GM23338 (cell line): ENCODE data around the gene PARVB. TPM values are rescaled to one million over a fixed set of nuclear protein-coding genes. Genes with fewer than 3 reads are reported as not detected.

Source experiments
- ATAC-seq: fragments of 200-7000 bp; cut with Tn5 transposase; 3 replicates; pipeline ENCODE4 v1.9.1; 2020
- DNase-seq: peaks from one replicate; pipeline ENCODE4 v3.0.0-alpha.2; 2015; ENCODE audit warnings: low spot score
- H2AFZ ChIP-seq: fragments of 200-600 bp; sonication (generic); 2 replicates; pipeline ENCODE4 v1.8.0; 2016; ENCODE audit warnings: antibody characterized with exemption, mild to moderate bottlenecking, moderate library complexity
- H3F3A ChIP-seq: fragments of 200-600 bp; sonication (generic); replicated peaks from 2 replicates; pipeline ENCODE4 v1.8.0; 2017; ENCODE audit warnings: antibody characterized with exemption, mixed run types, low read depth
- H3K27ac ChIP-seq: fragments of 200-600 bp; sonication (generic); 2 replicates; pipeline ENCODE4 v1.6.1; 2016; ENCODE audit warnings: low read depth
- H3K27me3 ChIP-seq: fragments of 200-600 bp; sonication (generic); 2 replicates; pipeline ENCODE4 v1.8.0; 2016; ENCODE audit warnings: mild to moderate bottlenecking, mixed run types, moderate library complexity; ENCODE audit not compliant: insufficient read depth
- H3K36me3 ChIP-seq: fragments of 200-600 bp; sonication (generic); 2 replicates; pipeline ENCODE4 v1.8.0; 2016; ENCODE audit warnings: mild to moderate bottlenecking; ENCODE audit not compliant: insufficient read depth
- H3K4me1 ChIP-seq: fragments of 200-600 bp; sonication (generic); 2 replicates; pipeline ENCODE4 v1.8.0; 2016; ENCODE audit warnings: mild to moderate bottlenecking, moderate library complexity; ENCODE audit not compliant: insufficient read depth
- H3K4me2 ChIP-seq: fragments of 200-600 bp; sonication (generic); 2 replicates; pipeline ENCODE4 v1.7.1; 2017; ENCODE audit warnings: mixed run types
- H3K4me3 ChIP-seq: fragments of 200-600 bp; sonication (generic); 2 replicates; pipeline ENCODE4 v1.6.1; 2016; ENCODE audit warnings: mixed run types
- H3K79me2 ChIP-seq: fragments of 200-600 bp; sonication (generic); replicated peaks from 2 replicates; pipeline ENCODE4 v1.8.0; 2017; ENCODE audit warnings: mild to moderate bottlenecking; ENCODE audit not compliant: insufficient read depth
- H3K9me2 ChIP-seq: fragments of 200-600 bp; sonication (generic); 2 replicates; pipeline ENCODE4 v1.8.0; 2017; ENCODE audit not compliant: insufficient read depth
- H4K20me1 ChIP-seq: fragments of 200-600 bp; sonication (generic); replicated peaks from 2 replicates; pipeline ENCODE4 v1.8.0; 2017; ENCODE audit warnings: mild to moderate bottlenecking; ENCODE audit not compliant: insufficient read depth
- H3K27ac Mint-ChIP-seq: 2 replicates; pipeline ENCODE4 v1.8.0; 2020; ENCODE audit warnings: inconsistent platforms, mild to moderate bottlenecking, moderate library complexity, mixed read lengths
- H3K27me3 Mint-ChIP-seq: 3 replicates; pipeline ENCODE4 v1.8.0; 2022; ENCODE audit warnings: low read depth, mild to moderate bottlenecking, moderate library complexity, mixed read lengths, inconsistent platforms; ENCODE audit not compliant: insufficient read depth, poor library complexity
- H3K36me3 Mint-ChIP-seq: 3 replicates; pipeline ENCODE4 v1.8.0; 2021; ENCODE audit warnings: low read depth, mild to moderate bottlenecking, inconsistent platforms, moderate library complexity, mixed read lengths
- H3K4me1 Mint-ChIP-seq: 3 replicates; pipeline ENCODE4 v1.8.0; 2020; ENCODE audit warnings: mild to moderate bottlenecking, inconsistent platforms, mixed read lengths
- H3K4me3 Mint-ChIP-seq: 3 replicates; pipeline ENCODE4 v1.8.0; 2021; ENCODE audit warnings: moderate library complexity, mild to moderate bottlenecking, inconsistent platforms, mixed read lengths
- H3K9me3 Mint-ChIP-seq: 3 replicates; pipeline ENCODE4 v1.8.0; 2020; ENCODE audit warnings: moderate library complexity, mild to moderate bottlenecking, inconsistent platforms, mixed read lengths
- CREB1 ChIP-seq: fragments of 250-450 bp; sonication (Bioruptor Pico); IDR thresholded peaks from 2 replicates; pipeline ENCODE4 v1.5.0; 2020; ENCODE audit warnings: low read depth, mild to moderate bottlenecking, moderate library complexity
- EZH2 ChIP-seq: fragments of 200-600 bp; sonication (generic); IDR thresholded peaks from one replicate; pipeline ENCODE4 v1.8.0; 2017; ENCODE audit warnings: antibody characterized with exemption, mild to moderate bottlenecking, low read depth; ENCODE audit not compliant: unreplicated experiment
- EZH2phosphoT487 ChIP-seq: fragments of 200-600 bp; sonication (generic); IDR thresholded peaks from one replicate; pipeline ENCODE4 v1.8.1; 2018; ENCODE audit warnings: antibody characterized with exemption; ENCODE audit not compliant: unreplicated experiment
- JUNB ChIP-seq: IDR thresholded peaks from one replicate; pipeline ENCODE4 v1.6.1; 2016; ENCODE audit warnings: antibody characterized with exemption; ENCODE audit not compliant: unreplicated experiment
- NANOG ChIP-seq: IDR thresholded peaks from 2 replicates; pipeline ENCODE4 v1.6.1; 2016; ENCODE audit warnings: antibody characterized with exemption, borderline replicate concordance
- POLR2AphosphoS5 ChIP-seq: IDR thresholded peaks from 2 replicates; pipeline ENCODE4 v1.6.1; 2016; ENCODE audit warnings: antibody characterized with exemption, low read depth
- STAT1 ChIP-seq: IDR thresholded peaks from one replicate; pipeline ENCODE4 v1.6.1; 2016; ENCODE audit warnings: antibody characterized with exemption; ENCODE audit not compliant: unreplicated experiment
- ZNF114 ChIP-seq: fragments of 250-450 bp; sonication (Bioruptor Pico); IDR thresholded peaks from 2 replicates; pipeline ENCODE4 v1.5.0; 2020; ENCODE audit warnings: mild to moderate bottlenecking, moderate library complexity
- ZNF331 ChIP-seq: fragments of 250-450 bp; sonication (Bioruptor Pico); IDR thresholded peaks from 2 replicates; pipeline ENCODE4 v1.5.0; 2020; ENCODE audit warnings: low read depth, mild to moderate bottlenecking, moderate library complexity
- polyA plus RNA-seq: library from polyadenylated mRNA; unstranded; fragments of >200 nt; fragmentation: Nextera tagmentation; extraction: Ambion mirVana; gene quantifications from 2 replicates; pipeline ENCODE4 v1.2.1, GENCODE V29; 2016
- total RNA-seq: library from RNA; depleted of rRNA; stranded (reverse); fragments of >200 nt; shearing (Covaris generic); gene quantifications from 2 replicates; pipeline ENCODE4 v1.2.3, GENCODE V29; 2014
- TF ChIP-seq, protein P1 (sequence below), 2 experiments: fragments of 200-600 bp in 1 of 2; sonication (generic) in 1 of 2; conservative IDR thresholded peaks; 2 replicates each; pipeline versions ENCODE4 v1.5.1 to v1.6.1; 2016 to 2017; ENCODE audit warnings: antibody characterized with exemption in 2 of 2, low read depth in 2 of 2, mild to moderate bottlenecking in 2 of 2, moderate library complexity in 1 of 2
- TF ChIP-seq, protein P2 (sequence below): IDR thresholded peaks from one replicate; pipeline ENCODE4 v1.6.1; 2018; ENCODE audit warnings: antibody characterized with exemption; ENCODE audit not compliant: unreplicated experiment
- TF ChIP-seq, protein P3 (sequence below): IDR thresholded peaks from 2 replicates; pipeline ENCODE4 v1.6.1; 2016; ENCODE audit warnings: antibody characterized with exemption

Gene PARVB
- total and polyA plus RNA-seq, 2 experiments from 2014 or later, result 4.3 to 7.7 TPM

DNA sequence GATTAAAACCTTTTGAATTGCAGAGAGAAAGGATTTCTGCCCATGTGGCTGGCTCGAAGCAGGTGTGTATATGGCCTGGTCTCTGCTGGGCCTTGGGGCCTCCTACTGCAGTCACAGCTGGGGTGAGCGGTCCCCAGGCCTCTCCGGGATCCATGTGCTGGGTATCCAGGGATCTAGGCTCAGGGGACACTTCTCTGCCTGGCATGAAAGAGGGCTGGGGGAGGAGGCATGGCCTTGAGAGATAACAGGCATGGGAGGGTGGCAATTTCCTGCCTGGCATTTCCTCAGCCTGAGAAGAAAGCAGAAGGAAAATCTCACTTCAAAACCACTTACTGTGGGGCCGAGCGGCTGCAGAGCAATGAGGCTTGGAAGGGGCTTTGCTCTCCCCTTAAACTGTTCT lies 136.3 kb downstream of the PARVB start (continued):
- no peak for TF ChIP-seq ZNF114 (CRISPR knock-in tag)
- TF ChIP-seq, protein P1, sequence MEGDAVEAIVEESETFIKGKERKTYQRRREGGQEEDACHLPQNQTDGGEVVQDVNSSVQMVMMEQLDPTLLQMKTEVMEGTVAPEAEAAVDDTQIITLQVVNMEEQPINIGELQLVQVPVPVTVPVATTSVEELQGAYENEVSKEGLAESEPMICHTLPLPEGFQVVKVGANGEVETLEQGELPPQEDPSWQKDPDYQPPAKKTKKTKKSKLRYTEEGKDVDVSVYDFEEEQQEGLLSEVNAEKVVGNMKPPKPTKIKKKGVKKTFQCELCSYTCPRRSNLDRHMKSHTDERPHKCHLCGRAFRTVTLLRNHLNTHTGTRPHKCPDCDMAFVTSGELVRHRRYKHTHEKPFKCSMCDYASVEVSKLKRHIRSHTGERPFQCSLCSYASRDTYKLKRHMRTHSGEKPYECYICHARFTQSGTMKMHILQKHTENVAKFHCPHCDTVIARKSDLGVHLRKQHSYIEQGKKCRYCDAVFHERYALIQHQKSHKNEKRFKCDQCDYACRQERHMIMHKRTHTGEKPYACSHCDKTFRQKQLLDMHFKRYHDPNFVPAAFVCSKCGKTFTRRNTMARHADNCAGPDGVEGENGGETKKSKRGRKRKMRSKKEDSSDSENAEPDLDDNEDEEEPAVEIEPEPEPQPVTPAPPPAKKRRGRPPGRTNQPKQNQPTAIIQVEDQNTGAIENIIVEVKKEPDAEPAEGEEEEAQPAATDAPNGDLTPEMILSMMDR (conservative IDR thresholded peaks at IDR 0.05; ENCODE audit: low read depth in 2 of 2), result no peak
- no peak for TF ChIP-seq POLR2AphosphoS5
- no peak for TF ChIP-seq JUNB

DNA sequence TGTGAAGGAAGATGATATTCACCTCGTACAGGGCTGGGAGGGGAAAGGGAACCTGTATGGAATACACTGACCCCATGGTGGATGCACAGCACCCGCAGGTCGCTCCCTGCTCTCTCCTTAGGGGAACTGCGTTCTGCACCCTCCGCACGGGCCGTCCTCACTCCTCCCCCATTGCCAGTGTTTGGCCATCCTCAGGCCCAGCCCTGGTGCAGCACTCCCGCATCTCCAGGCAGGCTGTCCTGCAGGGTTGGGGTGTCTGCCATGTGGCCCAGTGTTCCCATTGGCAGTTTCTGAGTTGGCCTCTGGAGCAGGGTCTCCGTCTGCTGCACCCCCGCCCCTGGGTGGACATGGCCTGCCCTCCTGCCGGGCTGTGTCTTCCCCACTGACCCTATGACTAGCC lies 137.6 kb downstream of the PARVB start:
- Histone ChIP-seq H3F3A (no peaks in the 10 kb centered on the region), H3K4me2 (no peak overlapping the region), H3K4me3 (no peak overlapping the region), H3K9me2 (no peaks in the 10 kb centered on the region), H2AFZ (no peak overlapping the region), H3K4me1 (peaks cover 12% of the 10 kb centered on the region), H3K27ac (no peak overlapping the region), H4K20me1 (no peaks in the 10 kb centered on the region), H3K27me3 (no peaks in the 10 kb centered on the region), H3K79me2 (no peaks in the 10 kb centered on the region), H3K36me3 (no peaks in the 10 kb centered on the region)
- peaks cover 10% of the 10 kb centered on the region for H3K27me3 Mint-ChIP-seq
- H3K9me3 Mint-ChIP-seq, result no peaks in the 10 kb centered on the region
- ATAC-seq, result peak; percentile 27; the same call in 2 of the 3 replicates
- TF ChIP-seq, protein P2, sequence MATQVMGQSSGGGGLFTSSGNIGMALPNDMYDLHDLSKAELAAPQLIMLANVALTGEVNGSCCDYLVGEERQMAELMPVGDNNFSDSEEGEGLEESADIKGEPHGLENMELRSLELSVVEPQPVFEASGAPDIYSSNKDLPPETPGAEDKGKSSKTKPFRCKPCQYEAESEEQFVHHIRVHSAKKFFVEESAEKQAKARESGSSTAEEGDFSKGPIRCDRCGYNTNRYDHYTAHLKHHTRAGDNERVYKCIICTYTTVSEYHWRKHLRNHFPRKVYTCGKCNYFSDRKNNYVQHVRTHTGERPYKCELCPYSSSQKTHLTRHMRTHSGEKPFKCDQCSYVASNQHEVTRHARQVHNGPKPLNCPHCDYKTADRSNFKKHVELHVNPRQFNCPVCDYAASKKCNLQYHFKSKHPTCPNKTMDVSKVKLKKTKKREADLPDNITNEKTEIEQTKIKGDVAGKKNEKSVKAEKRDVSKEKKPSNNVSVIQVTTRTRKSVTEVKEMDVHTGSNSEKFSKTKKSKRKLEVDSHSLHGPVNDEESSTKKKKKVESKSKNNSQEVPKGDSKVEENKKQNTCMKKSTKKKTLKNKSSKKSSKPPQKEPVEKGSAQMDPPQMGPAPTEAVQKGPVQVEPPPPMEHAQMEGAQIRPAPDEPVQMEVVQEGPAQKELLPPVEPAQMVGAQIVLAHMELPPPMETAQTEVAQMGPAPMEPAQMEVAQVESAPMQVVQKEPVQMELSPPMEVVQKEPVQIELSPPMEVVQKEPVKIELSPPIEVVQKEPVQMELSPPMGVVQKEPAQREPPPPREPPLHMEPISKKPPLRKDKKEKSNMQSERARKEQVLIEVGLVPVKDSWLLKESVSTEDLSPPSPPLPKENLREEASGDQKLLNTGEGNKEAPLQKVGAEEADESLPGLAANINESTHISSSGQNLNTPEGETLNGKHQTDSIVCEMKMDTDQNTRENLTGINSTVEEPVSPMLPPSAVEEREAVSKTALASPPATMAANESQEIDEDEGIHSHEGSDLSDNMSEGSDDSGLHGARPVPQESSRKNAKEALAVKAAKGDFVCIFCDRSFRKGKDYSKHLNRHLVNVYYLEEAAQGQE, result no peak
- TF ChIP-seq POLR2AphosphoS5 (no peak), JUNB (no peak), ZNF331 (no peak), NANOG (no peak), ZNF114 (CRISPR knock-in tag) (no peak), STAT1 (no peak), EZH2phosphoT487 (no peak)
- peaks cover 39% of the 10 kb centered on the region for H3K4me1 Mint-ChIP-seq
- no peak overlapping the region for H3K27ac Mint-ChIP-seq
- DNase-seq, result no peak
- peaks cover 2% of the 10 kb centered on the region; the same call in 2 of the 3 replicates for H3K36me3 Mint-ChIP-seq
- H3K4me3 Mint-ChIP-seq, result no peak overlapping the region

DNA sequence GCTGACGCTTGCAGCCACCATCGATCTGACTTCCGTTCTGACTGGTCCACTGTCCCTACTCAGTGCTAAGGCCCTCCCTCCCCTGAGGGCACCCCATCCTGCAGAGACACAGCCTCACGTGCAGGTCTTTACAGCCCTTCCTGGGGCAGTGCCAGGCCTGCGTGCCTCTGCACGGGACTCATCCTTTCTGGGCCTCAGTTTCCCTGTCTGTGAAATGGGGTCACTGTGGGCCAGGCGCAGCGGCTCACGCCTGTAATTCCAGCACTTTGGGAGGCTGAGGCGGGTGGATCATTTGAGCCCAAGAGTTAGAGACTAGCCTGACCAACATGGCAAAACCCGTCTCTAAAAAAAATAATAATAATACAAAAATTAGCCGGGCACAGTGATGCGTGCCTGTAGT lies 138.9 kb downstream of the PARVB start:
- TF ChIP-seq NANOG (no peak), ZNF331 (no peak), CREB1 (CRISPR knock-in tag) (no peak), EZH2phosphoT487 (no peak), STAT1 (no peak), EZH2 (no peak), ZNF114 (CRISPR knock-in tag) (no peak), POLR2AphosphoS5 (no peak)
- TF ChIP-seq, protein P3, sequence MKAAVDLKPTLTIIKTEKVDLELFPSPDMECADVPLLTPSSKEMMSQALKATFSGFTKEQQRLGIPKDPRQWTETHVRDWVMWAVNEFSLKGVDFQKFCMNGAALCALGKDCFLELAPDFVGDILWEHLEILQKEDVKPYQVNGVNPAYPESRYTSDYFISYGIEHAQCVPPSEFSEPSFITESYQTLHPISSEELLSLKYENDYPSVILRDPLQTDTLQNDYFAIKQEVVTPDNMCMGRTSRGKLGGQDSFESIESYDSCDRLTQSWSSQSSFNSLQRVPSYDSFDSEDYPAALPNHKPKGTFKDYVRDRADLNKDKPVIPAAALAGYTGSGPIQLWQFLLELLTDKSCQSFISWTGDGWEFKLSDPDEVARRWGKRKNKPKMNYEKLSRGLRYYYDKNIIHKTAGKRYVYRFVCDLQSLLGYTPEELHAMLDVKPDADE, result no peak
- TF ChIP-seq, protein P2, result no peak

More for the DNA sequence above, 138.9 kb downstream of the PARVB start:
- Mint-ChIP-seq H3K36me3 (peaks cover 2% of the 10 kb centered on the region; the same call in 2 of the 3 replicates), H3K27ac (no peak overlapping the region), H3K27me3 (peaks cover 7% of the 10 kb centered on the region), H3K4me3 (no peak overlapping the region), H3K9me3 (no peaks in the 10 kb centered on the region), H3K4me1 (peaks cover 35% of the 10 kb centered on the region)
- DNase-seq (no peak), ATAC-seq (no peak)
- Histone ChIP-seq H3K9me2 (no peaks in the 10 kb centered on the region), H3K4me3 (no peak overlapping the region), H3K36me3 (no peaks in the 10 kb centered on the region), H2AFZ (no peak overlapping the region), H3F3A (no peaks in the 10 kb centered on the region), H3K79me2 (no peaks in the 10 kb centered on the region), H3K4me1 (peaks cover 10% of the 10 kb centered on the region), H3K4me2 (no peak overlapping the region), H3K27me3 (no peaks in the 10 kb centered on the region), H3K27ac (no peak overlapping the region), H4K20me1 (no peaks in the 10 kb centered on the region)
